GM10248 (cell line): ENCODE data around the gene CRELD1.

Experiments used
- CTCF ChIA-PET: fragments of 300-600 bp; sonication (Branson Sonifier 250); formaldehyde crosslinking; extraction: SDS; loops from one replicate; lab custom pipeline; 2021; ENCODE audit warnings: antibody characterized with exemption; lab: Yijun Ruan, JAX
- POLR2A ChIA-PET: fragments of 350-650 bp; sonication (Branson Sonifier 250); formaldehyde crosslinking; extraction: SDS; loops from one replicate; lab custom pipeline; 2020; ENCODE audit warnings: antibody characterized with exemption; lab: Yijun Ruan, JAX
- DNase-seq: peaks from one replicate; pipeline ENCODE4 v3.0.0; 2012; ENCODE audit errors: extremely low spot score
- TF ChIP-seq, protein P1 (sequence below): IDR thresholded peaks from 2 replicates; pipeline ENCODE4 v1.5.1; 2012; ENCODE audit warnings: mild to moderate bottlenecking, low read depth; ENCODE audit errors: extremely low read depth, missing control alignments, control extremely low read depth

Gene CRELD1

DNA sequence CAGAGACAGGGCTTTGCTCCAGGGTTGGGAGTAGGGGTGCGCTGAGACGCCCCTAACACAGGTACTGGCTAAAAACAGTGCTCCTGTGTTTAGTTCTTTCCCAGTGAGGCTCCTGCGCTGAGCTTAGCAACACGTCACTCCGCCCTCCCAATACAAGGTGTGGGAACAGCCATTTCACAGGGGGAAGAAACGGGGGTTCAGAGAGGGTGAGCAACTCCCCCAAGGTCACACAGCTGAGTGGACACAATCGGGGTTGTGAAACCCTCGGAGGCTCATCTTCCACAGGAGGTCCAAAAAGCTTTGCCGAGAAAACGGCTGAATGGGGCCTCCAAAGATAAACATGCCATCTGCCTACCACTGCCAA is 17.9 kb downstream of the CRELD1 start:
- POLR2A ChIA-PET, result no interaction called here
- TF ChIP-seq, protein P1, sequence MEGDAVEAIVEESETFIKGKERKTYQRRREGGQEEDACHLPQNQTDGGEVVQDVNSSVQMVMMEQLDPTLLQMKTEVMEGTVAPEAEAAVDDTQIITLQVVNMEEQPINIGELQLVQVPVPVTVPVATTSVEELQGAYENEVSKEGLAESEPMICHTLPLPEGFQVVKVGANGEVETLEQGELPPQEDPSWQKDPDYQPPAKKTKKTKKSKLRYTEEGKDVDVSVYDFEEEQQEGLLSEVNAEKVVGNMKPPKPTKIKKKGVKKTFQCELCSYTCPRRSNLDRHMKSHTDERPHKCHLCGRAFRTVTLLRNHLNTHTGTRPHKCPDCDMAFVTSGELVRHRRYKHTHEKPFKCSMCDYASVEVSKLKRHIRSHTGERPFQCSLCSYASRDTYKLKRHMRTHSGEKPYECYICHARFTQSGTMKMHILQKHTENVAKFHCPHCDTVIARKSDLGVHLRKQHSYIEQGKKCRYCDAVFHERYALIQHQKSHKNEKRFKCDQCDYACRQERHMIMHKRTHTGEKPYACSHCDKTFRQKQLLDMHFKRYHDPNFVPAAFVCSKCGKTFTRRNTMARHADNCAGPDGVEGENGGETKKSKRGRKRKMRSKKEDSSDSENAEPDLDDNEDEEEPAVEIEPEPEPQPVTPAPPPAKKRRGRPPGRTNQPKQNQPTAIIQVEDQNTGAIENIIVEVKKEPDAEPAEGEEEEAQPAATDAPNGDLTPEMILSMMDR, result no peak
- CTCF ChIA-PET, result interaction anchor here (1.0 to 5.4 kb wide), 2 partner anchors 18 to 31 kb away, joined by 3 to 33 read pairs; partner anchors contain the start of gene CRELD1
- no peak for DNase-seq

DNA sequence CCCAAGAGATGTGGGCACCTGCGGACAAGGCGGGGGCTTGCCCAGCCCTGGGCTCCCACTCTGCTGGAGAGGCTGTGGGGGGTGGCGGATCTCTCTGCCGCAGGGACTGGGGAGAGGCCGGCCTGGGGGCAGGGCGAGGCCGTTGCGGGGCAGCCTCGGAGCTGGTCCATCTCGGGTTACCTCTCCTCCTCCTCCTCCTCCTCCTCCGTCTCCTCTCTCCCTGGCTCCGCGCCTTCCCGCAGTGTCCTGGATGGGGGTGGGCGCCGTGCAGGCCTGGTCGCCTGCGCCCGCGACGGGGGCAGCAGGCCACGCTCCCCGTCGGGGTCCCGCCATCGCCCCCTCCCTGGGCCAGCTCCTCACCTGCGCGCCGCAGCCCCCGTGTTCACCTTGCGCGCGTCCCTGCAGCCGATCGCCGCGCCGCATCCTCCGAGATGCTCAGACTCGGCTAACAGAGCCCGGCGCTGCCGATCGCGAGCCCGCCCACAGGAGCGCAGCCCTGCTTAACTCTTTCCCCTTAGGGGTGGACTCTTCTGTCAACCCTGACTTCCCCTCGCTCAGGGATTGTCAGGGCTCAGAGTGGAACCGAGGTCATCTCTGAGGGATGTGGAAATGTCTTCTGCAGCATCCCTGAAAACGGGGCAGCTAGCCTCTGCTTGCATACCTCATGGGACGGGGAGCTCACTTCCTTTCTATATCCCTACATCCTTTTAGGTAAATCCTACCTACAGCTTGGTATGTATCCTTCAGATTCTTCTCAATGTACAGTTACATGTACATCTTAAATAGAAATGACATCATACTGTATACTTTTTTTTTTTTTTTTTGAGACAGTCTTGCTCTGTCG is 18.6 kb downstream of the CRELD1 start, which contains the start of gene PRRT3:
Gene PRRT3, minus strand, starts transcription at position 447 of the 844 bp plus-strand sequence. CDS start 2,293 bp downstream, outside the sequence.
- TF ChIP-seq, protein P1, result no peak
- DNase-seq, result peak; percentile 83
- ChIA-PET CTCF (interaction anchor here (0.6 to 5.4 kb wide), 3 partner anchors 8 to 18 kb away, joined by 3 to 33 read pairs (median 3); partner anchors contain the start of gene CRELD1), POLR2A (no interaction called here)

- no peak for DNase-seq
- CTCF ChIA-PET, result interaction anchor here (1.7 to 3.0 kb wide), 2 partner anchors 9 to 23 kb away, joined by 5 to 16 read pairs; no protein-coding TSS in a partner anchor
- TF ChIP-seq, protein P1, result no peak
- POLR2A ChIA-PET, result no interaction called here
Measured at GRCh38 chr3:9955067-9955502, 21.5 kb downstream of the CRELD1 start.

DNA sequence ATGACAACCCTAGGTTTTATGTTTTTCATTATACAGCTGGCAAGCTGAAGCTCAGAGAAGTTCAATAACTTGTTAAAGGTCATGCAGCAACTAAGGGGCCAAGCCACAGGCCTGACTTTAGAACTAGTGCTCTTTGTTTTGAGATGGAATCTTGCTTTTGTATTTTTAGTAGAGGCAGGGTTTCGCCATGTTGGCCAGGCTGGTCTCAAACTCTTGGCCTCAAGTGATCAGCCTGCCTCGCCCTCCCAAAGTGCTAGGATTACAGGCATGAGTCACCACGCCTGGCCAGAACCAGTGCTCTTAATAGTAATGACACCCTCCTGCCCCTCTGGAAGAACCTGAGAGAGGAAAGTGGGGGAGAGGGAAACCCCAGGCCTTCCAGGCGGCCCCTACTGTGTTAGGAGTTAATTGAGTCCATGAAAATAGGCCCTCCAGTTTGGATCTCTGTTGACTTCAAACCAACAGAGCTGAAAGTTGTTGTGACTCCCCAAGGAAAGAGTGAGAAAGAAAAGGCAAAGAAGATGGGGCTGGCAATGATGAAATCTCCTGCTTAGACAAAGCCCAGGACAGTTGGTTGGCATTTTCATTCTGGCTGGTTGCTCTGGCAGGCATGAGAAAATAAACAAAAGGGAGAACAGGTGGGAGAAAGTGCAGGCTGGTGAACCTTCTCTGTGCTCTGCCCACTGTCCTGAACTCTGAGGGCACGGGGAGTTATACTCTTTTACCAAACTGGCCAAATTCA is 22.1 kb downstream of the CRELD1 start:
- TF ChIP-seq, protein P1, result no peak
- no peak for DNase-seq
- ChIA-PET POLR2A (no interaction called here), CTCF (interaction anchor here (1.7 to 3.0 kb wide), 2 partner anchors 9 to 23 kb away, joined by 5 to 16 read pairs; no protein-coding TSS in a partner anchor)

DNA sequence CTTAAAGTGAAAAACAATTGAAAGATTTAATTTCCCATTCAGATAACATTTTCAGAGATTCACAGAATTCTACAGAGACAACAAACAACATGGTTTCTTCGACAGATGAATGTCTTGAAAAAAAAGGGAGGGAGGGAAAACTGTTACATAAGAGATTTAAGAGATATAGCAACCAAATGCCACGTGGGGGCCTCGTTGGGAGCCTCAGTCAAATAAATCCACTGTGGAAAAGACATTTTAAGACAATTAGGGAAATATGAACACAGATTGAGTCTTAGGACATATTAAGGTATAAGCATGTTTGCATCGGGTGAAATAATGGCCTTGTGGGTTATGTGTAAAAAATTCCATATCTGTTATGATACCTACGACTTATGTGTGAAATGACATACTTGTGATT is 23.6 kb downstream of the CRELD1 start:
- TF ChIP-seq, protein P1, result no peak
- ChIA-PET CTCF (no interaction called here), POLR2A (no interaction called here)
- DNase-seq, result no peak
